ENCODE data around the gene ZFAND3.

ZFAND3 gene

DNA sequence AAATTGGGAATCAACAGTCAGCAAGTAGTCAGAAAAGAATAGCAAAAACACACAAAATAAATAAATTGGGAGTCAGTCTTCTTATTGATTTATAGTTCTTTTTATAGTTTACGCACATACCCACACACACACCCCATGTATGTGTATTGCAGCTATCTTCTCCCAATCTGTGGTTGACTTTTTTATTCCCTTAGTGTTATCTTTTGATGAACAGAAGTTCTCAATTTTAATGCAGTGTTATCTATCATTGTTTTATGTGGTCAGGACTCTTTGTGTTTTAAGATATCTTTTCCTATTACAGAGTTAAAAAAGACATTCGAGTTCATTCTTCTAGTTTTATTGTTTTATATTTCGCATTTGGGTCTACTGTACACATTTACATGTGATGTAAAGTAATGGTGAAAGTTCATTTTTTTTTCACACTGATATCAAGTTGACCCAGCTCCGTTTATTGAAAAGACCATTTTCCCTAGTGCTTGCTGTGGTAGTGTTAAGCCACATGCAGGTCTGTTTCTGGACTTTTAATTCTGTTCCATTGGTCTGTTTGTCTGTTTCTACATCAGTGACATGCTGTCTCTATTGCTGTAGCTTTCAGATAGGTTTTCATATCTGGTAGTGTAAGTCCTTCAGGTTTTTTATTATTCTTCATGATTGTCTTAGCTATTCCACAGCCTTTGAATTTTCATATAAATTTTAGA, 78.4 kb downstream of the ZFAND3 start:
- DNase-seq = no peak

DNA sequence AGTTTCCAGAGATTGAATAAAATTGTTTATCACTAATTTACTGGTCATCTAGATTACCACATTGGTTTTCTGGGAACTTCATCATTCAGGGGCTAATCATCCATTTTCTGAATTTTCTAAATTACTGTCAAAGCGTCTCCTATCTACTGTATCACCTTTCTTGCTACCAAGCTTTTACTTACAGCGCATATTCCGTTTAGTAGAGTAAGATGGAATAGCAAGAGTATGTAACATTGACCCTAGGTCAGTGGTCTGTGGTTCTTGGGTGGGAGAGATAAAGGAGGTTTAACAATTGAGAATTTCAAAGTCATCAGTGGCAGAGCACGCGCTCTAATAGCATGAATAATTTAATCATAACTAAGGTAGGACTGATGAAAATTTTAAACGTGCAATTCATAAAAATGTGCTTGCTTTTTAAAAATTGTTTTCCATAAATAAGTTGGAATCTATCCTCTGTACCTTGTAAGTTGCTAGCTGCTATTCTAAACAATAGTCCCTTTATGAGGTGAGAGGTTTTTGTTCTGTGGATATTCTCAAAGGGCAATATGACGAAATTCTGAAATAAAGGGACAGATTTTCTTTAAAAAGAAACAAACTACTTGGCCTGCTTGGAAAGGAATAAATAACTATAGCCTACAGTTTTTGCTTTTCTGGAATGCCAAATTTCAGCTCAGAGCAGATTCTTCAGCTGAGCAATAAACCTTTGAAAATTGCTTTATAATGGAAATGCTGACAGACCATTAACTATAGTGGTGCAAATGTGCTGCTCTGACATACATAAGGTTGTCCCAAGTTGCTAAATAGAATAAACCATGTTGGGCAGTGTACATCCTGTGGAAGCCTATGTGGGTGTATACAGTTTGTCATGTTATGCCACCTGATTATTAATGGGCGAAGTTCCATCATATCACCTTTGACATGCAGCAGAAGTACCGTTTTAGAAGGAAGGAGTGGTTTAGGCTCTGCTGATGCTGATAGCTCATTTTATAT, 84.1 kb downstream of the ZFAND3 start:
- DNase-seq = no peak

DNA sequence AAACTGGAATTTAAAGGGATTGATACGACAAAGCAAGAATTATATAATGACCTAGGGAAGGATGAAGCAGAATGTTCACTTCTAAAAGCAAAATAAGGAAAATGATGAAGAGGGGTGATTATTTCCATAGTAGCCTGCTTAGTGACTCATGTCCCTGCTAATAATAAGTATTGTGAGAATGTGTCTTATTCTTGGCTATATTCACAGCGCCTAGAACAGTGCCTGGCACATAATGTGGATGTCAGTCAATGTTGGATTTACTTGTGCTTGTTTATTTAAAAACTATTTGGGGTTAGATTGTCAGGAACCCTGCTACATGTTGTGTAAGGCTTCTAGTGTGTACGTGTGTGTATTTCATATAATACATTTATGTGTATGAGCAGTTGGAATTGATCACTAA, 85.1 kb downstream of the ZFAND3 start:
- DNase-seq = no peak

DNA sequence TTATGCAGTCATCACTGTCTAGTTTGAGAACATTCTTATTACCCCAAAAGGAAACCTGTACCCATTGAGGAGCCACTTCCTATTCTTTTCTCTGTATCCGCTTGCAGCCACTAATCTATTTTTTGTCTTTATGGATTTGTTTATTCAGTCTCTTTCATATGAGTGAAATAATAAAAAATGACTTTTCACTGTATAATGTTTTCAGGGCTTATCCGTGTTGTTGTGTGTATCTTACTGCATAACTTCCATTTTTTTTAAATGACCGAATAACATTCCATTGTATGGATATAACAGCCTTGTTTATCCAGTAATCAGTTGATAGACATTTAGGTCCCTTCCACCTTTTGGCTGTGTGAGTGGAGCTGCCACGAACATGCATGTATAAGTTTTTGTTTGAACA, 86.6 kb downstream of the ZFAND3 start:
- DNase-seq = no peak

DNA sequence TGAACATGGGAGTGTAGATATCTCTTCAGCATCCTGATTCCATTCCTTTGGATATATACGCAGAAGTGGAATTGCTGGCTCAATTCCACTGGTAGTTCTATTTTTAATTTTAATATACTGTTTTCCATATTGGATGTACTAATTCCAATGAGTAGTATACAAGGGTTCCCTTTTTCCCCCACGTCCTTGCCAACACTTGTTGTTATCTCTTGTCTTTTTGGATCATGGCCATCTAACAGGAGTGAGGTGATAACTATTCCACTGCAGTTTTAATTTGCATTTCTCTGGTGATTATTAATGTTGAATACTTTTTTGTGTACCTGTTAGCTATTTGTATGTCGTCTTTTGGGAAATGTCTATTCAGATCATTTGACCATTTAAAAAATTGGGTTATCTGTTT, 91.5 kb downstream of the ZFAND3 start:
- no peak for DNase-seq

DNA sequence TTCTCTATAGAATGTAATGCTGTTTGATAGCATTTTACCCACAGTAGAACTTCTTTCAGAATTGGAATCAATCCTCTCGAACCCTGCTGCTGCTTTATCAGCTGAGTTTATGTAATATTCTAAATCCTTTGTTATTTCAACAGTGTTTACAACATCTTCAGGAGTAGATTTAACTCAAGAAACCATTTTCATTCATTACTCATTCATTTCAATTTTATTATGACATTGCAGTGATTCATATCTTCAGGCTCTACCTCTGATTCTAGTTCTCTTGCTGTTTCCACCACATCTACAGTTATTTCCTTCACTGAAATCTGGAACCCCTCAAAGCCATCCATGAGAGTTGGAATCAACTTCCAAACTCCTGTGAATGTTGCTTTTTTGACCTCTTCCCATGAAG, 93.7 kb downstream of the ZFAND3 start:
- no peak for DNase-seq

DNA sequence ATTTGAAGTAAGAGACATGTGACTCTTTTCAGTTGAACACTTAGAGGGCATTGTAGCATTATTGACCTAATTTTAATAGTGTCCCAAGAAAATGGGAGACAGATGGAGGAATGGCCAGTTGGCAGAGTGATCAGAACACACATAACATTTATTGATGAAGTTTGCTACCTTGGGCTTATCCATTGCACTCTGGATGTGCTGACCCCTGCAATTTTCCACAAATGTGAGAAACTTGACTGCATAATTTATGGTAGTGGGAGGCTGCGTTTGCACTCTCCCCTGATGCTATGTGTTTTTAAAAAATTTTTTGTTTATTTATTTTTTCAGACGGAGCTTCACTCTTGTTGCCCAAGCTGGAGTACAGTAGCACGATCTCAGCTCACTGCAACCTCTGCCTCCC, 95.9 kb downstream of the ZFAND3 start:
- no peak for DNase-seq

DNA sequence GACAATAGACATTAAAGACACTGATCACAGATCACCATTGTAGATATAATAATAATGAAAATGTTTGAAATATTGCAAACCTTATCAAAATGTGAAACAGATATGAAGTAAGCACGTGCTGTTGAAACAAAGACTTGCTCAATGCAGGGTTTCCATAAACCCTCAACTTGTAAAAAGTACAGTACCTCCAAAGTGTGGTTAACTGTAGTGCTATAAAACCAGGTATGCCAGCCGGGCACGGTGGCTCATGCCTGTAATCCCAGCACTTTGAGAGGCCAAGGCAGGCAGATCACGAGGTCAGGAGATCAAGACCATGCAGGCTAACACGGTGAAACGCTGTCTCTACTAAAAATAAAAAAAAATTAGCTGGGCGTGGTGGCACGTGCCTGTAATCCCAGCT, 96.6 kb downstream of the ZFAND3 start:
- DNase-seq = no peak

DNA sequence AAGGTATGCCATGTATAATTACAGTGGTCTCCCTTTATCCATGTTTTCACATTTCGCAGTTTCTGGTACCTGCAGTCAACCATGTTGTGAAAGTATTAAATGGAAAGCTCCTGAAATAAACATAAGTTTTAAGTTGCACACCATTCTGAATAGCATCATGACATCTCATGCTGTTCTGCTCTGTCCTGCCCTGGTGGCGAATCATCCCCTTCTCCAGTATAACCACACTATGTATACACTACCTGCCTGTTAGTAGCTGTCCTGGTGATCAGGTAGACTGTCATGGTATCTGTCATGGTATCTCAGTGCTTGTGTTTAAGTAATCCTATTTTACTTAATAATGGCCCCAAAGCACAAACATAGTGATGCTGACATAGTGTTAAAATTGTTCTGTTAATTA, 97.1 kb downstream of the ZFAND3 start:
- DNase-seq = no peak

DNA sequence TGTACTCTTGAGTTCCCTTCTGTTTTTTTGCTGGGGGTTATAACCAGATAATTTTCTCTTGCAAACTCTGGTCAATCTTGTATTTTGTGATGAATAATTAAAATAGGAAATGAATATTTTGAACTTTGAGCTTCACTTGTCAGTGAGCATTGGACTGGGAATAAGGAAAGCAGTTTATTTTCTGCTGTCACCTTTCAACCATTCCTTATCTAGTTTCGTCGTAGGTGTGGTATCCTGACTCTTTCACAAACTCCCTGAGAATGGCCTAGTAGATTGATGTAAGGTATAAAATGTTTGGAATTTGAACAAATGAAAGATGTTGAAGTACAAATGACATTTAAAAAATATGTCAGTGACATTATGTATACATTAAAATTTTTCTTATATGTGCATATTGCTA, 98.0 kb downstream of the ZFAND3 start:
- no peak for DNase-seq

DNA sequence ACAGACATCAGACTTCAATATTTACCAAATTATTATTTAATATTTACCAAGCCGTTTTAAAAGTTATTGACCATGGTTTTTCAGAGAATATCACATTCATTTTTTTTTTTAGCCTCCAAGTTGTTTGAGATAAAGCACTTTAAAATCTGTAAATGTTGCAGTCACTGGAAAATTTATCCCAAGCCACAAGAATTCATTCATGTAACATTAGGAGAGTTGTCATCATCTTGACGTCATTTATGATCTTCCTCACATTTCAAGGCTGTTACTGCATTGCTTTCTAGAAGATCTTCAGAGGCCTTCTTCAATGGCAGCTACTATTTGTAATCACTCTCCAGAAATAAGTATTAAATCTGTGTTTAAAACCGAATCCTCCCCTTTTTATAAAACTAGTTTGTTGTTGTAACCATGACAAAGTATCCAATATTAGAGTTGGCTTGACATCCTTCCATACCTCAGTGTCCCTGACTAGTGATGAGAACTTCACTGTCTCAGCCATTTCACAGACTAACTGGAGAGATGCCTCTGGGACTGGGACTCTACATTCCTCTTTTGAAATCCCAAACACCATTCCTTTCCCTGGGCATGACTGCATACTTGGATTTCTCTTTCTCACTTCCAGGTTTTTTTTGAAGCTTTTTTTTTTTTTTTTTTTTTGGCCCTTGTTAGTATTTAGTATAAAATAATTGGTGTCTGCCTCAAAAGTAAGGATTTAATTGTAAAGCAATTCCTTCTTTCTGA, 100.1 kb downstream of the ZFAND3 start:
- no peak for DNase-seq

DNA sequence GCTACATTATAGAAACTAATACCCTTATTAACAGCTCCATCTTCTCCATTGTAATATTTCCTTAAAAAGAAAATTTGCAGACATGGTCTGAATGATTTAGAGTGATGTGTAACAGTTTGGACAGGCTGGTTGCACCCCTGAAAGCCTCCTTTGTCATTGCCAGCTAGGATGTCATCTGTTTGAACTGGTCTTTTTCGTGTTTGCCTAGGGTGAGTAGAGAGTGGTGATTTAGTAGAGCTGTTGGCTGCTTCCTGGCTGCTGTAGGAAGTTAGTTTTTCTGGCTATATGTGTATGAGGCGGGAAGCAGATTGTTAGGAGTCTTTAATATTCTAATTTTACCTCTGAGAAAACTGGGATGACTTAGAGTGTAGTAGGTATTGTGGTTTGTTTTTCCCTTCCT, 101.1 kb downstream of the ZFAND3 start:
- DNase-seq = no peak

DNA sequence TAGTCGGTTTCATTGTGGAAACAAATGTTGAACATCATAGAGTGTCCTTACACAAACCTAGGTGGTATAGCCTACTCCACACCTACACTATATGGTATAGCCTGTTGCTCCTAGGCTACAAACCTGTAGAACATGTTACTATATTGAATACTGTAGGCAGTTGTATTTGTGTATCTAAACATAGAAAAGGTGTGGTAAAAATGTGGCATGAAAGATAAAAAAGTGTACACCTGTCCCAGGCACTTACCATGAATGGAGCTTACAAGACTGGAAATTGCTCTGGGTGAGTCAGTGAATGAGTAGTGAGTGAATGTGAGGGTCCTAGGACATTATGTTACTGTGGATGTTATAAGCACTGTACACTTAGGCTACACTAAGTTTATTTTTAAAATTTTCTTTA, 103.0 kb downstream of the ZFAND3 start:
- no peak for DNase-seq

DNA sequence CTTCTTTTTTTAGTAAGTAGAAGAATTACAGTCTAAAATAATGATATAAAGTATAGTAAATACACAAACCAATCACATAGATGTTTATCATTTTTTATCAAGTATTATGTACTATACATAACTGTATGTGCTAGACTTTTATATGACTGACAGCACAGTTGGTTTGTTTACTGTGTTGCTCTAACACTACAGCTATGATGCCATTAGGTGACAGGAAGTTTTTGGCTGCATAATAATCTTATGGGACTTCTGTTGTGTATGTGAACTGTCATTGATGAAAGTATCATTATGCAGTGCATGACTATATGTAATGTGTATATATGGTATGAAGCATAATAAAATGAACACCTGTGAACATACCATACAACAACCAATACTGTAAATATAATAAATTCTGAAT, 104.0 kb downstream of the ZFAND3 start:
- no peak for DNase-seq

DNA sequence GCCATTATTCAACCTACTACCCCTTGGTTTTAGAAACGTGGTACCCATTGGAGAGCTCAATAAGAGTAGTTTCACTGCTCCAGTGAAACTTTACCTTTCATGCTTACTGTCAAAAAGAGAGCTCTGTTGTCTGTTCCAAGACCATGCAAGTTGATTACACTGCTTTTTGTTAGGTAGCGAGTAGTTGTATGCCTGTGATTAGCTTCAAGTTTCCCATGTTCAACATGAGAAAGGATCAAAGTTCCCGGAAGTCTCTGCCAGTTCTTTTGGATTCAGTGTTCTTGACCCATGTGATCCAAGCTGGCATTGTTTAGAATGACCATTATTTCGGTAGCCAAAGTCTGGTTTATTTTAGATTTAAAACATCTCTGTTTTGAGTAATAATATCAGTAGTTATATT, 107.1 kb downstream of the ZFAND3 start:
- no peak for DNase-seq

DNA sequence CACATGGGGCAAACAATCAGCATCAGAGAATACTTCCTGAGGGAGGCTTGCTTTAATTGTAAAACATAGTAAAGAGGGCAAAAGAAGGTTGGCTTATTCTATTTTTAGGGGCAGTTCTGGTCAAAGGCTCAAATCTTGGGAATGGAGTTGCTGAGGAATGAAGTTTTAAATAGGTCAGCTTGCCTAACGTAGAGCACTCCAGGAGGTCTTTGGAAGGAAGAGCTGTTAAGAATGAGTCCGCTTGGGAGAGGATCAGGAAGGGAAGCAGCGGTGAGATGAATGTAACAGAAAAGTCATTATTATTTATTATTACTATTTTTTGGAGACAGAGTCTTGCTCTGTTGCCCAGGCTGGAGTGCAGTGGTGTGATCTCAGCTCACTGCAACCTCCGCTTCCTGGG, 108.7 kb downstream of the ZFAND3 start:
- no peak for DNase-seq

DNA sequence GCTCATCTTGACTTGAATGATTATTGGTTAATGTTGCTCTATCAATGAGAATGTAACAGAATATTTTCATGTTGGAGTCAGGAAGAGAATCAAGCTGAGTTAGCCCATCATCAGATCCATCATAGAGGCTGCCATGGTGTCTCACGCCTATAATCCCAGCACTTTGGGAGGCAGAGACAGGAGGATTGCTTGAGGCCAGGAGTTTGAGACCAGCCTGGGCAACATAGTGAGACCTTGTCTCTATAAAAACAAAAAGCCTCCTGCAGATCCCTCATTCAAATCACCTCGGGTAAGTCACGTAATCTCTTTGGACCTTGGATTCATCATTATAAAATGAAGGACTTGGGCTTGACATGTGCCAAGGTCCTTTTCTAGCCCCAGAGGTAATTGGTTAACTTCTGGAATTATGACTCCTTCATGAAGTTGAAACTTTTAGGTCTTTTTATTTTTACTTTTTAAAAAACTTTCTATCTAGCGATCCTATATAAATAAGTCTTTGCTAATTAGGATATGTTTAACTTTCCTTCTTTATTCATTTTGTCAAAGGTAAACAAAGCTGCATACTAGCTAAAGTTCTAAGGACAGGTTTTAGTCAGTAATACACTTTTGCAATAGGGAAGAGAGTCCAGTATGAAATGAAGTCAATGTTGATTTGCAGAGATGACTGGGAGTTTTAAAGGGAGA, 110.9 kb downstream of the ZFAND3 start:
- DNase-seq = no peak

DNA sequence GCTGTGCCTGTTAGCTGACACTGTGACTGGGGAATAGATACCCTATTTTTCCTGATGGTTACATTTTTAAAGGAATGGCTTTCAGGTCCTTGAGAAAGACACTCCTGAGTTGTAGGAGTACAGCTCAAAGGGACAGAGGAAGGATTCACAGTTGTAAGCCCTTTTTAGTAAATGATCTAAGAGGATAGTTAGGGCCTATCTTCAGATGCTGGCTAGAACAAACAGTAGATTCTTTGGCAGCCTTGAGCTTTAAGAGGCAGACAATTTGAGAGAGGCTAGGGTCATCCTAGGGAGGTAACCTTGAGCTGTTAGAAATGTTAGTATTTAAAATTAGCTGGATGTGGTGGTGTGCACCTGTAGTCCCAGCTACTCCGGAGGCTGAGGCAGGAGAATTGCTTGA, 111.5 kb downstream of the ZFAND3 start:
- DNase-seq = no peak

DNA sequence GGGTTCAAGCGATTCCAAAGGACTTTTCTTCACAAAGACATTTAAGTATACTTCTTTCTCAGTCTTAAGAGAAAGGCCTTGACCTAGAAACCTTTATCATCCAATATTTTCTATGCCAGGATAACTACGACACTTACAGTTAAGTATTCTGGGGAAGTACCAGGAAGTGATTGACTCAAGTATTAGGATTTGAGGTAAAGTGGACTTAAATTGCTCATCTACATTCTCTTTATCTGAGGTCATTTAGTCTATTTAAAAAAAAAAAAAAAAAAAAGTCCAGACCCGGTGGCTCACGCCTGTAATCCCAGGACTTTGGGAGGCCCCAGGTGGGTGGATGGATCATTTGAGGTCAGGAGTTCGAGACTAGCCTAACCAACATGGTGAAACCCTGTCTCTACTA, 114.7 kb downstream of the ZFAND3 start:
- no peak for DNase-seq

DNA sequence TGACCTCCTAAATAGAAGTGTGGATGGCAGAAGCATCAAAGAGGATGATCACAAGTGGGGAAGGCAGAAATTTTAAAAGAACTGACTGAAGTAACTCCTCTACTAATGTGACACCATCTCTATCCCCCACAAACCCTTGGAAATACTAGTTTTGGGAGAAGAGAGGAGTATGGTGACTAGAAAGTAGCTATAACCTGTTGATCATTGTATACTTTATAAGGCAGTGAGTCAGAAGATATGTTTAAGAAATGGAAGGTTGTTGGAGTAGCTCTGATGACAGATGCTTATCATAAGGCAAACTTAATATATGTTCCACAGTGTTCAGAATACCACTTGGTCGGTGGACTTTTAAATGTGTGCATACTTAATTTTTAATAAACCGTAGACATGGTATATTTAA, 116.6 kb downstream of the ZFAND3 start:
- no peak for DNase-seq

DNA sequence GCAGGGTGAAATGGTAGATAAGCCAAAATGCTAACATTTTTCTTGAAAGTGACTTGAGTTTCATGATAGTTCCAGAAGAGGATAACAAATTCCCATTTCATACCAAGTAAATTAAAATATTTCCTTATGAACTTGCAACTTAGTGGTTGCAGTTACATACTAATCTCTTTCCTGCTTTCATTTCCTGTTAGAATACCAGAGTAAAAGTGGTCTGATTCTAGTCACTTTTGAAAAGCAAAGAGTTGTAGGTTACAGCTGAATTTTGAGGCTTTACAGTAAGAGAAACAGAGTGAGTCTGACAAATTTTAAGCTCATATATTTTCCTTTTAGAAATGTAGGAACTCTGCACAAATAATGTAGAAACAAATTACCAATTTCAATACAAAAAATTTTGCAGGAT, 117.4 kb downstream of the ZFAND3 start:
- DNase-seq = no peak

DNA sequence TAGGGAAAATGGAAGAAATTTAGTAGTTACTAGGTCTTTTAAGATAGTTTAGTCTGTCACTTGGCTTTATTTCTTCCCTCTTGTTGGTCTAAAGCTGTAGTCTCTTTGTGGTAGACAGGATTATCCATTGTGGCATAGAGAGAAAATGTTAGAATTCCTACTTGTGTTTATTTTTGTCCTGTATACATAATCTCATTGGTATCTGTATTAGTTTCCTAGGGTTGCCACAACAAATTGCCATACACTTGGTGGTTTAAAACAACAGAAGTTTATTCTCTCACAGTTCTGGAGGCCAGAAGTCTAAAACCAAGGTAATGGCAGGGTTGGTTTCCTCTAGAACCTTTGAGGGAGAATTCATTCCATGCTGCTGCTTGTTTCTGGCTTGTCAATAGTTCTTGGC, 119.4 kb downstream of the ZFAND3 start:
- DNase-seq = no peak
